ENCODE measurements around the gene SDCCAG8.

DNA sequence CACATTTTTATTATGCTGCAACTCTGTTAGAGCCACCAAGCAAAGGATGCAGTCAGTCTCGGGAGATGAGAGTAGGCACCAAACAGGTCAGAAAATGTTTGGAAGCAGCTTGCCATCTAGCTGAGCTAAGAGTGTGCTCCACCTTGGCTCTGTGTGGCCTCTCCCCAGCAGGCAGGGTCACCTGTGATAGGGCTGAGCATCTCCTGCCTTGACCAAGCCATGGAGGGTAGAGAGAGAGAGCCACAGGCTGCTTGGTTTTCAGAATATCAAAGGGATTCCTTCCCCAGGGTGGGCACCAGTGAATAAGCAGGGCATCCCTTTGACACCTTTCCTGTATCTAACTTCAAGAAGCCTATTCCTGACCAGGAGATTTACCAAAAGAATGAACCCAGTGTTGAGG lies 135.5 kb downstream of the SDCCAG8 start:
- no peak for TF ChIP-seq POLR2AphosphoS5 (IDR thresholded peaks at IDR 0.05)
- TF ChIP-seq, protein P1, sequence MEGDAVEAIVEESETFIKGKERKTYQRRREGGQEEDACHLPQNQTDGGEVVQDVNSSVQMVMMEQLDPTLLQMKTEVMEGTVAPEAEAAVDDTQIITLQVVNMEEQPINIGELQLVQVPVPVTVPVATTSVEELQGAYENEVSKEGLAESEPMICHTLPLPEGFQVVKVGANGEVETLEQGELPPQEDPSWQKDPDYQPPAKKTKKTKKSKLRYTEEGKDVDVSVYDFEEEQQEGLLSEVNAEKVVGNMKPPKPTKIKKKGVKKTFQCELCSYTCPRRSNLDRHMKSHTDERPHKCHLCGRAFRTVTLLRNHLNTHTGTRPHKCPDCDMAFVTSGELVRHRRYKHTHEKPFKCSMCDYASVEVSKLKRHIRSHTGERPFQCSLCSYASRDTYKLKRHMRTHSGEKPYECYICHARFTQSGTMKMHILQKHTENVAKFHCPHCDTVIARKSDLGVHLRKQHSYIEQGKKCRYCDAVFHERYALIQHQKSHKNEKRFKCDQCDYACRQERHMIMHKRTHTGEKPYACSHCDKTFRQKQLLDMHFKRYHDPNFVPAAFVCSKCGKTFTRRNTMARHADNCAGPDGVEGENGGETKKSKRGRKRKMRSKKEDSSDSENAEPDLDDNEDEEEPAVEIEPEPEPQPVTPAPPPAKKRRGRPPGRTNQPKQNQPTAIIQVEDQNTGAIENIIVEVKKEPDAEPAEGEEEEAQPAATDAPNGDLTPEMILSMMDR (IDR thresholded peaks at IDR 0.05) = no peak
- TF ChIP-seq POLR2A (IDR thresholded peaks at IDR 0.05) = no peak
- TF ChIP-seq EP300 (IDR thresholded peaks at IDR 0.05) = no peak

All from gastroesophageal sphincter (tissue), 3 donors.